GM12872 (cell line): ENCODE measurements around the gene ZNF256.

Experiments used
- TF ChIP-seq, protein P1 (sequence below): IDR thresholded peaks from 3 replicates; pipeline ENCODE4 v1.5.1; 2011; ENCODE audit warnings: low read depth, mild to moderate bottlenecking, low read length, moderate library complexity; ENCODE audit not compliant: insufficient read depth

ZNF256 gene

DNA sequence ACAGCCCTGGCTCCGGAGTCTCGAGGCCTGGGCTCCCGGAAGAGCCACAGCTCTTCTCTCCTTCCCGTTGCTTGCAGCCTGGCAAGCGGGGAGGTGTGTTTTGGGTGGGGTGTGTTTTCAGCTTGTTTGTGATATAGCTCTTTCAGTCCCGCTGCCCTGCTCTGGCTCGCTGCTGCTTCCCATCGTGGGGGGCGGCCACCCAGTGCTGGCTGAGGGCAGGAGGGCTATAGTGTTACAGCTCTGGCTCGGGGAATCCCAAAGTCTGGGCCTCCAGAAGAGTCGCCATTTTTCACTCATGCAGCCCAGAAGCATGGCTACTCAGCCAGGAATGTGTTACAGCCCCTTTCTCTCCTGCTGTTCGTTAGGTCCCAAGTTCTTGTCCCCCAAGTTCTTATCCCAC lies 2.2 kb upstream of the ZNF256 start:
- TF ChIP-seq, protein P1, sequence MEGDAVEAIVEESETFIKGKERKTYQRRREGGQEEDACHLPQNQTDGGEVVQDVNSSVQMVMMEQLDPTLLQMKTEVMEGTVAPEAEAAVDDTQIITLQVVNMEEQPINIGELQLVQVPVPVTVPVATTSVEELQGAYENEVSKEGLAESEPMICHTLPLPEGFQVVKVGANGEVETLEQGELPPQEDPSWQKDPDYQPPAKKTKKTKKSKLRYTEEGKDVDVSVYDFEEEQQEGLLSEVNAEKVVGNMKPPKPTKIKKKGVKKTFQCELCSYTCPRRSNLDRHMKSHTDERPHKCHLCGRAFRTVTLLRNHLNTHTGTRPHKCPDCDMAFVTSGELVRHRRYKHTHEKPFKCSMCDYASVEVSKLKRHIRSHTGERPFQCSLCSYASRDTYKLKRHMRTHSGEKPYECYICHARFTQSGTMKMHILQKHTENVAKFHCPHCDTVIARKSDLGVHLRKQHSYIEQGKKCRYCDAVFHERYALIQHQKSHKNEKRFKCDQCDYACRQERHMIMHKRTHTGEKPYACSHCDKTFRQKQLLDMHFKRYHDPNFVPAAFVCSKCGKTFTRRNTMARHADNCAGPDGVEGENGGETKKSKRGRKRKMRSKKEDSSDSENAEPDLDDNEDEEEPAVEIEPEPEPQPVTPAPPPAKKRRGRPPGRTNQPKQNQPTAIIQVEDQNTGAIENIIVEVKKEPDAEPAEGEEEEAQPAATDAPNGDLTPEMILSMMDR = no peak

DNA sequence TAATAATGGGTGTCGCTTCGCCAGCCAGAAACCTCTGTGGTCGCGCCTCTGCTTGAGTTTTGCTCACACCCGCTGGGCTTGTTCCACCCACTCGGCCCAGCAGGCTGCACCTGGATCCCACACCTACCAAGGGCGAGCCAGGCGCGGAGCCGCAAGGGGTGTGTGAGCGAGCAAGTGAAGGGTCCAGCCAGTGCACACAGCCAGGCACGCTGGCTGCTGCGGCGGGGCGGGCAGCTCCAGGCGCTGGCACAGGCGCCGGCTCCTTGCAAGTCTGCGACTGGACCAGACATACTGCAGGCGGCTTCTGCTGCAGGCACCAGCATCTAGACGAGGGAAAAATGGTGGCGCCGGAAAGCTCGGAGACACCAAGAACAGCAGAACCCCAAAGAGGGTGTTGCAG lies 1.8 kb upstream of the ZNF256 start:
- TF ChIP-seq, protein P1 = no peak

DNA sequence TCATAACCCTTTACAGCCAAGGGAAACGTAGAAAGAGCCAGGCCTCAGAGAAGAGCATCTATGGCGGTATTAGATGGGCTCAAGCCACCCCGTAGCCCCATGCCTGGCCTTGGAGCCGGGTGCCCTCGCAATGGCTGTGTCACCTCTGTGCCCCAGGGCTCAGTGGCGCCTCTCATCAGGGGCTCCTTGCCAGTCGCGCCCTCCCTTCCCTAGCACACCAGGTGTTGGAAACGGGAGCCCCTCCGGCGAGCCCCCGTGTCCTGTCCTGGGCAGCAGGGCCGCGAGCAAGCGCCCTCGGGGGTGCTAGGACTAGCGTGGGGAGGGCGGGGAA lies 453 bp downstream of the ZNF256 start:
- TF ChIP-seq, protein P1 = no peak

DNA sequence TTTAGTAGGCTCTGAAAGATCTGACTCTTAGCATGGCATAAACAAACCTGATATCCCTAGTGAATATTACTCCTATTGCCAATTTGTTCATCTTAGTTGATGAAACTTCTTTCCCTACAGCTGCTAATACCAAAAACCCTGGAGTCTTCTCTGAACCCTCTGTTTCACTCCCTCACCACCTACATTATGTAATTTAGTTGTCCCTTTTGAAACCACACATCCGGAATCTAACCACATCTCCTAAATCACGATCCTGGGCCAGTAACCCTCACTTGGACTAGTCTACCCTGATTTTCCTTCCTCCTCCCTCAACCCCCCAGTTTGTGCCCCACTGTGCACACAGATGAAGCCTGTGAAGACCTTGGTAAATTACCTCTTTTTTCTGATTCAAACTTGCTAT lies 1.2 kb downstream of the ZNF256 start:
- TF ChIP-seq, protein P1 = no peak

DNA sequence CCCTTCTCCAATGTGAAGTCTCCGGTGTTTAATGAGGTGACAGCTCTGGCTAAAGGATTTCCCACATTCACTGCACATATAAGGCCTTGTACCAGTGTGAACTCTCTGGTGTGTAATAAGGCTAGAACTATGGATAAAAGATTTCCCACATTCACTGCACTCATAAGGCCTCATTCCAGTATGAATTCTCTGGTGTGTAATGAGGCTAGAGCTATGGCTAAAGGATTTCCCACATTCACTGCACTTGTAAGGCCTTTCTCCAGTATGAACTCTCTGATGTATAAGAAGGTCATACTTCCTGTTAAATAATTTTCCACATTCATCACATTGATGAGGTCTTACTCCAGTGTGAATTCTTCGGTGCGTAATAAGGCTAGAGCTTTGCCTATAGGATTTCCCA lies 5.9 kb downstream of the ZNF256 start:
- TF ChIP-seq, protein P1 = no peak

DNA sequence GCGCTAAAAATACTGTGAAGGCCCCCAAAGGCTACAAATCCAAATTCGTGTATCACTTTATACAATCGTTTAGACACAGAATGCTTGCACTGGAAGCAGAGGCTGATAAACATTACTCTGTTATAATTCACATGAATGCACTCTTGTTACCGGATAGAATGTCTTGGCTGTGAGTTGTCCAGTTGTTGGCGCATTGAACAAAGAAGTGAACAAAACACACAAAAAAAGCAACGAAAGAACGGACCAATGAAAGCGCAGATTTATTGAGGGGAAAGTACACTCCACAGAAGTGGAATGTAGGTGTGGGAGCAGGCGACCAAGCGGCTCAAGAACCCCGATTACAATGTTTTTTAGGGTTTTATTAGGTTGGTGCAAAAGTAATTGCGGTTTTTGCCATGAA lies 11.8 kb downstream of the ZNF256 start:
- TF ChIP-seq, protein P1 = no peak

DNA sequence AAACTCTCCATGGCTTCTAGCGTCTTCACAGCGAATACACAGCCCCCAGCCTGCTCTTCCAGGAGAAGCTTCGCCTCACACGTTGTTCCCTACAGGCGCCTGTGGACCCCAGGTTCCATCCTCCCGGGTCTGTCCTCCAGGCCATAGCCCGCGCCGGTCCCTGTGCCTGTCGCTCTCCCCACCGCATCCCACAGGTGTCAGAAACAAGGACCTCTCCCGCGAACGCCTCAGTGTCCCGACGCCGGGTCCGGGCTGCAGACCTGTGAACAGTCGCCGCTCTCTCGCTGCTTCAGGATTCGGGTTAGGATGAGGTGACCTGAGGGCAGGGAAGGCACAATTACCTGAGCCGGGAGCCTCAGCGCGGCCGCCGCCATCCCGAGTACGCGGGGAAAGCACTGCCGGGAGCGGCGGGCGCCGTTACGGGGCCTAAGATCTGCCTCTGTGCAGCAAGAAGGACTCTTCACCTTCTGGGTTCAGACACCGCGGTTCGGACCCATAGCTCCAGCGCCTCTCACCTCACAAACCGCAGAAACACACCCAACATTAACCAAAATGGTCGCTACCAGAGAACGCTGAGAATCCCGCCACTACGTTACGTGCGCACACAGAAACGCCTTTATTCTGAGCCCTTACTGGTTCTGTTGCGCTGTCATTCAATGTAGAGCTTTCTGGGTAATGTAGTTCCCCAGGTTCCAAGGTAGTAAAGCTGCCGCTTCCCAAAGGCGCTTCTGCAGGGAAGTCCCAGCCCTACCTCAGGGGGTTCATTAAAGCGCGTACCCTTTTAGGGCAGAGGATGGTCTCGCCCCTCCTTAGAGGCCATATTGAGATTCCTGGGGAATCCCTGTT lies 12.5 kb downstream of the ZNF256 start, which contains the start of gene ZNF418:
ZNF418 (minus strand) TSS at position 583 of the 846 bp plus-strand sequence. CDS start 1,580 bp downstream, outside the sequence.
- TF ChIP-seq, protein P1 = no peak
